IMR-90 (cell line): ENCODE results near the gene RAB6C. TPM values are rescaled to one million over a fixed set of nuclear protein-coding genes. Genes with fewer than 3 reads are reported as not detected.

ENCODE experiments used
- ATAC-seq: fragments of 200-7000 bp; cut with Tn5 transposase; 2 replicates; pipeline ENCODE4 v1.9.1; 2020; ENCODE audit warnings: low read depth, mild to moderate bottlenecking, moderate library complexity
- BruUV-seq: library from RNA; stranded (reverse); fragments of 400-500 nt; replicated peaks from 2 replicates; lab custom pipeline; 2021; lab: Mats Ljungman, UMichigan
- CTCF ChIA-PET: fragments of 300-600 bp; formaldehyde crosslinking; extraction: SDS; loops from one replicate; lab custom pipeline; 2021; ENCODE audit warnings: antibody characterized with exemption; lab: Yijun Ruan, JAX
- POLR2A ChIA-PET: fragments of 300-600 bp; sonication (Branson Sonifier 250); formaldehyde crosslinking; loops from one replicate; lab custom pipeline; 2022; ENCODE audit warnings: antibody characterized with exemption; ENCODE audit not compliant: unreplicated experiment; lab: Charles Lee
- DNase-seq: peaks from one replicate; pipeline ENCODE4 v3.0.0; 2013
- H2AFZ ChIP-seq: replicated peaks from 2 replicates; pipeline ENCODE3; 2013; ENCODE audit warnings: low read length, mild to moderate bottlenecking; ENCODE audit not compliant: poor library complexity
- H2AK5ac ChIP-seq: 2 replicates; pipeline ENCODE4 v1.6.1; 2013; ENCODE audit warnings: low read depth, low read length, inconsistent platforms
- H2AK9ac ChIP-seq: replicated peaks from 2 replicates; pipeline ENCODE3; 2013; ENCODE audit warnings: mild to moderate bottlenecking, low read depth, low read length, moderate library complexity; ENCODE audit not compliant: poor library complexity
- H2BK120ac ChIP-seq: 2 replicates; pipeline ENCODE4 v1.6.1; 2013; ENCODE audit warnings: low read depth, low read length, inconsistent platforms
- H2BK15ac ChIP-seq: 3 replicates; pipeline ENCODE4 v1.6.1; 2013; ENCODE audit warnings: low read depth, low read length, inconsistent platforms
- H2BK20ac ChIP-seq: 2 replicates; pipeline ENCODE4 v1.6.1; 2013; ENCODE audit warnings: low read depth, mild to moderate bottlenecking, inconsistent platforms, low read length, moderate library complexity
- H2BK5ac ChIP-seq: 2 replicates; pipeline ENCODE4 v1.6.1; 2013; ENCODE audit warnings: mild to moderate bottlenecking, low read depth, low read length, inconsistent platforms; ENCODE audit not compliant: poor library complexity, severe bottlenecking
- H3K14ac ChIP-seq: replicated peaks from 2 replicates; pipeline ENCODE4 v1.6.1; 2013; ENCODE audit warnings: low read depth, low read length, inconsistent platforms
- H3K18ac ChIP-seq: 2 replicates; pipeline ENCODE4 v1.6.1; 2013; ENCODE audit warnings: low read depth, low read length, control low read depth
- H3K23ac ChIP-seq: 2 replicates; pipeline ENCODE4 v1.6.1; 2013; ENCODE audit warnings: low read depth, low read length, inconsistent platforms
- H3K27ac ChIP-seq: 2 replicates; pipeline ENCODE4 v1.5.1; 2013; ENCODE audit warnings: mild to moderate bottlenecking, control low read depth, low read length; ENCODE audit not compliant: insufficient read depth
- H3K27me3 ChIP-seq: 2 replicates; pipeline ENCODE4 v1.6.1; 2013; ENCODE audit warnings: low read length; ENCODE audit not compliant: control insufficient read depth, insufficient read depth
- H3K36me3 ChIP-seq: 2 replicates; pipeline ENCODE4 v1.6.1; 2013; ENCODE audit warnings: low read length, mixed read lengths; ENCODE audit not compliant: control insufficient read depth, insufficient read depth
- H3K4ac ChIP-seq: 2 replicates; pipeline ENCODE4 v1.6.1; 2013; ENCODE audit warnings: low read depth, low read length, inconsistent platforms
- H3K4me1 ChIP-seq: 2 replicates; pipeline ENCODE4 v1.6.1; 2013; ENCODE audit warnings: low read length, mixed read lengths; ENCODE audit not compliant: control insufficient read depth, insufficient read depth
- H3K4me2 ChIP-seq: 2 replicates; pipeline ENCODE4 v1.6.1; 2013; ENCODE audit warnings: low read depth, mild to moderate bottlenecking, control low read depth, low read length, moderate library complexity
- H3K4me3 ChIP-seq: 2 replicates; pipeline ENCODE4 v1.5.1; 2013; ENCODE audit warnings: low read depth, mild to moderate bottlenecking, control low read depth, low read length, moderate library complexity; ENCODE audit not compliant: insufficient read depth
- H3K56ac ChIP-seq: 2 replicates; pipeline ENCODE4 v1.6.1; 2013; ENCODE audit warnings: low read length, inconsistent platforms; ENCODE audit not compliant: insufficient read depth; ENCODE audit errors: extremely low read depth
- H3K79me1 ChIP-seq, 2 experiments: 2 replicates each; pipeline ENCODE4 v1.6.1; 2013; ENCODE audit warnings: low read length in 2 of 2, inconsistent platforms in 1 of 2, low read depth in 1 of 2
- H3K9ac ChIP-seq: 2 replicates; pipeline ENCODE4 v1.6.1; 2013; ENCODE audit warnings: low read depth, low read length, control low read depth
- H3K9me1 ChIP-seq: 2 replicates; pipeline ENCODE4 v1.6.1; 2013; ENCODE audit warnings: low read length, inconsistent platforms; ENCODE audit not compliant: insufficient read depth
- H3K9me3 ChIP-seq: 2 replicates; pipeline ENCODE4 v1.6.1; 2013; ENCODE audit warnings: low read length; ENCODE audit not compliant: control insufficient read depth, insufficient read depth
- H4K20me1 ChIP-seq: 2 replicates; pipeline ENCODE4 v1.6.1; 2013; ENCODE audit warnings: low read length, inconsistent platforms; ENCODE audit not compliant: insufficient read depth
- H4K5ac ChIP-seq: 2 replicates; pipeline ENCODE4 v1.6.1; 2013; ENCODE audit warnings: mild to moderate bottlenecking, low read depth, low read length, control low read depth
- H4K8ac ChIP-seq, 2 experiments: 2 replicates each; pipeline ENCODE4 v1.6.1; 2013; ENCODE audit warnings: low read depth in 2 of 2, low read length in 2 of 2, control low read depth in 1 of 2, inconsistent platforms in 1 of 2
- H4K91ac ChIP-seq: 2 replicates; pipeline ENCODE4 v1.6.1; 2013; ENCODE audit warnings: low read depth, low read length, inconsistent platforms; ENCODE audit not compliant: insufficient read depth
- BHLHE40 ChIP-seq: fragments of 150-350 bp; IDR thresholded peaks from 2 replicates; pipeline ENCODE4 v1.6.1; 2016; ENCODE audit warnings: mild to moderate bottlenecking, low read depth, low read length
- CEBPB ChIP-seq: IDR thresholded peaks from 2 replicates; pipeline ENCODE4 v1.6.1; 2012; ENCODE audit warnings: low read depth, low read length, improper control_type of control experiment
- CHD1 ChIP-seq: IDR thresholded peaks from 2 replicates; pipeline ENCODE4 v1.6.1; 2012; ENCODE audit warnings: low read depth, low read length, improper control_type of control experiment
- CTCF ChIP-seq: conservative IDR thresholded peaks from 2 replicates; pipeline ENCODE4 v1.5.1; 2012; ENCODE audit warnings: mild to moderate bottlenecking, low read depth, low read length, improper control_type of control experiment
- ELK1 ChIP-seq: fragments of 150-350 bp; IDR thresholded peaks from 2 replicates; pipeline ENCODE4 v1.6.1; 2016; ENCODE audit warnings: low read depth, mild to moderate bottlenecking, low read length, moderate library complexity, borderline replicate concordance
- FOS ChIP-seq: fragments of 150-350 bp; IDR thresholded peaks from 2 replicates; pipeline ENCODE4 v1.6.1; 2016; ENCODE audit warnings: low read depth, low read length
- MAFK ChIP-seq: IDR thresholded peaks from 2 replicates; pipeline ENCODE4 v1.6.1; 2012; ENCODE audit warnings: low read depth, low read length, improper control_type of control experiment
- MAZ ChIP-seq: IDR thresholded peaks from 2 replicates; pipeline ENCODE4 v1.6.1; 2012; ENCODE audit warnings: low read depth, mild to moderate bottlenecking, low read length, improper control_type of control experiment, moderate library complexity, borderline replicate concordance
- MXI1 ChIP-seq: IDR thresholded peaks from 2 replicates; pipeline ENCODE4 v1.6.1; 2012; ENCODE audit warnings: low read depth, mild to moderate bottlenecking, low read length, moderate library complexity, borderline replicate concordance
- NFE2L2 ChIP-seq: fragments of 150-350 bp; IDR thresholded peaks from 2 replicates; pipeline ENCODE4 v1.6.1; 2016; ENCODE audit warnings: low read depth, mild to moderate bottlenecking, low read length
- POLR2A ChIP-seq: IDR thresholded peaks from 2 replicates; pipeline ENCODE4 v1.6.1; 2012; ENCODE audit warnings: mild to moderate bottlenecking, low read depth, low read length
- RAD21 ChIP-seq: IDR thresholded peaks from 2 replicates; pipeline ENCODE4 v1.6.1; 2012; ENCODE audit warnings: low read length, improper control_type of control experiment
- RCOR1 ChIP-seq: IDR thresholded peaks from 2 replicates; pipeline ENCODE4 v1.6.1; 2012; ENCODE audit warnings: mild to moderate bottlenecking, low read length, improper control_type of control experiment; ENCODE audit not compliant: insufficient replicate concordance
- RFX5 ChIP-seq: IDR thresholded peaks from 2 replicates; pipeline ENCODE4 v1.8.0; 2012; ENCODE audit warnings: low read depth, mild to moderate bottlenecking, low read length, moderate library complexity
- SMC3 ChIP-seq: fragments of 150-350 bp; IDR thresholded peaks from 2 replicates; pipeline ENCODE4 v1.6.1; 2016; ENCODE audit warnings: low read depth, mild to moderate bottlenecking, antibody characterized with exemption, low read length, moderate library complexity
- USF2 ChIP-seq: fragments of 150-350 bp; IDR thresholded peaks from 2 replicates; pipeline ENCODE4 v1.6.1; 2017; ENCODE audit warnings: mild to moderate bottlenecking, antibody characterized with exemption, low read length, low read depth
- WGBS, 2 experiments: methylation state at CpG; one replicate each; pipeline versions ENCODE4 v1.1.5 to v1.1.7; 2013; ENCODE audit warnings: missing lambda C conversion rate in 2 of 2; ENCODE audit not compliant: insufficient read length in 1 of 2; ENCODE audit errors: extremely low coverage in 2 of 2; 5-methylcytosine and 5-hydroxymethylcytosine counted together
- dilution Hi-C: fragments of 300-500 bp; cut with HindIII; formaldehyde crosslinking; loops from one replicate; pipeline ENCODE4 v1.14.3; 2018; ENCODE audit warnings: low sequenced_read_pairs; ENCODE audit not compliant: unreplicated experiment
- in situ Hi-C: fragments of 300-500 bp; cut with MboI; formaldehyde crosslinking; loops from 3 replicates; pipeline ENCODE4 v1.14.3; 2019; ENCODE audit warnings: low sequenced_read_pairs, inconsistent platforms, mixed read lengths
- intact Hi-C: fragments of 100-400 bp; cut with micrococcal nuclease; formaldehyde crosslinking; loops from 2 replicates; pipeline ENCODE4 v1.10.0; 2022
- polyA plus RNA-seq, 3 experiments: library from polyadenylated mRNA; depleted of rRNA; stranded (reverse); fragments of >200 nt; gene quantifications; 2 replicates each; pipeline ENCODE4 v1.2.3, GENCODE V29; 2012; ENCODE audit warnings: low replicate concordance in 1 of 3
- total RNA-seq: library from RNA; depleted of rRNA; stranded (reverse); fragments of >200 nt; gene quantifications from 2 replicates; pipeline ENCODE4 v1.2.3, GENCODE V29; 2012

RAB6C gene
- total and polyA plus RNA-seq, 2 of the 4 experiments (the other 2 are of a cell fraction): not detected

- H3K14ac ChIP-seq: no peak overlapping the region
- H3K79me1 ChIP-seq: no peaks in the 10 kb centered on the region
- ATAC-seq (no peak), DNase-seq (no peak)
- H2BK5ac ChIP-seq: no peak overlapping the region
- H4K20me1 ChIP-seq: no peaks in the 10 kb centered on the region
- H3K4ac ChIP-seq: no peak overlapping the region
- ChIA-PET POLR2A (no interaction called here), CTCF (no interaction called here)
- intact Hi-C loops: no loop called here
- H3K4me1 ChIP-seq: no peaks in the 10 kb centered on the region
- in situ Hi-C loops: no loop called here
- no peak overlapping the region for H3K27ac ChIP-seq
- no peak overlapping the region for H3K9ac ChIP-seq
- no peak overlapping the region for H3K56ac ChIP-seq
- H4K8ac ChIP-seq: no peak overlapping the region
- H3K4me2 ChIP-seq: no peak overlapping the region
- no TSS peak for BruUV-seq
- H3K9me3 ChIP-seq: no peaks in the 10 kb centered on the region
- H2AK5ac ChIP-seq: no peak overlapping the region
- TF ChIP-seq RFX5: no peak
- no peak for TF ChIP-seq CEBPB
- TF ChIP-seq USF2: no peak
- no peak for TF ChIP-seq SMC3
- TF ChIP-seq RAD21: no peak
- no peak for TF ChIP-seq RCOR1
- TF ChIP-seq MXI1: no peak
- TF ChIP-seq CTCF: no peak
- no peak for TF ChIP-seq MAZ
- TF ChIP-seq POLR2A: no peak
- TF ChIP-seq CHD1: no peak
- no peak for TF ChIP-seq NFE2L2
- TF ChIP-seq FOS: no peak
- no peak for TF ChIP-seq MAFK
- TF ChIP-seq ELK1: no peak
- TF ChIP-seq BHLHE40: no peak
- no peak overlapping the region for H4K5ac ChIP-seq
- no peak overlapping the region for H2BK20ac ChIP-seq
- no peak overlapping the region for H2AFZ ChIP-seq
- dilution Hi-C loops: no loop called here
- H3K36me3 ChIP-seq: no peaks in the 10 kb centered on the region
- no peak overlapping the region for H2BK15ac ChIP-seq
- no peak overlapping the region for H3K4me3 ChIP-seq
- no peak overlapping the region for H2AK9ac ChIP-seq
- H3K9me1 ChIP-seq: no peaks in the 10 kb centered on the region
- no peak overlapping the region for H2BK120ac ChIP-seq
- no peaks in the 10 kb centered on the region for H3K27me3 ChIP-seq
- no peak overlapping the region for H4K91ac ChIP-seq
- no peak overlapping the region for H3K18ac ChIP-seq
- no peak overlapping the region for H3K23ac ChIP-seq
- 20% methylated on average over 1 of the region's 2 CpGs; no CpG with 5 or more reads in 1 of the 2 experiments for WGBS, 2 experiments
These were observed 39.9 kb downstream of the RAB6C start for GRCh38 chr2:130019402-130019801.
